ENCODE data around the gene COG7.
A peak's percentile ranks its signal among the peaks of the same experiment; 100 is the strongest.
"Not testable (repeated sequence)": the region's sequence is repeated elsewhere in the genome, so short reads cannot be mapped to it uniquely, and the experiment has no call there.

Gene COG7

DNA sequence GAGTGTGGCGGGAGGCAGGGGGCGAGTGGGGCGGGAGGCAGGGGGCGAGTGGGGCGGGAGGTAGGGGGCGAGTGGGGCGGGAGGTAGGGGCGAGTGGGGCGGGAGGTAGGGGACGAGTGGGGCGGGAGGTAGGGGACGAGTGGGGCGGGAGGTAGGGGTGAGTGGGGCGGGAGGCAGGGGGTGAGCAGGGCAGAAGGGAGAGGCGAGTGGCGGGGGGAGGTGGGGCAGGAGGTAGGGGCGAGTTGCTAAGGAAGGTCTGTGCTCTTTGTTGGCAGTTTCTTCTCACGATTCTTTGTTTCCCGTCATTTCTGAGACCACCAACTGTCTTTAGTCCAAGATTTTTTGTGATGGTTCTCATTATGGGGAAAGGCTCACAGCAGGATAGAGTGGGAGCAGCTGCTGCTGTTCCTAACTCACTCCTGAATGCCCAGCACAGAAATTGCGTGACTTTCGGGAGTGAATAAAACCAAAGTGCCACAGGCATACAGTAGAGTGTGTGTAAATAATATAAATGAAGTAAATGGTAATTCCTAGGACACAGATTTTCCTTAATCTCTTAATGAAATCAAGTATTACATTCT lies 44.7 kb downstream of the COG7 start:
- peak; percentile 74 for DNase-seq

DNA sequence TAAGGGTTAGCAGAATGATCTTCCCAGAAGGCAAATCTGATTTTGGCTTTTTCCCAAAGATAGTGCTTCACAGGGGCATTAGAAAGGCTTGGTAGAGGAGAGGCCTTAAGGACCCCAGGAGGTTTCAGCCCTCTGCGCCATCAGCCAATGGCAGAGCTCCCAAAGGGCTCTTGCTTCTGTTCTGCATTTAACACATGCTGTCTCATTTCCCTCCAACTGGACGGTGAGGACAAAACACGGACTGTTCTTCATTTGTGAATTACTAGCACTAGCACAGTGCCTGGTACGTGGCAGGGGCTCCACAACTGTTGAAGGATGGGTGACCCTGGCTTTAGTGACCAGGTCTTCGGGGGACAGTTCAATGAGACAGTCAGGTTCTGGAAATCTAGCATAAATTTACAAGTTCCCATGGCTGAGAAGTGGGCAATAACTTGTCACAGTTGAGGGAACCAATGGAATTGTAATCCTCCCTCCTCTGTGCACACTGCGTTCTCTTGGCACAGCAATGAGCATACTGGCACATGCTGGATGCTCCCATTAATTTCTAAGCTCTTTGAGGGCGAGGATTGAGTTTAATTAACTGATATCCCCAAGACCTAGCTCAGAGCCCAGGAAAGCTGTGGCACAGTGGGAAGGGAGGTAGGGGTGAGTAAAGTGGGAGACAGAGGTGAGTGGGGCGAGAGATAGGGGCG lies 45.4 kb downstream of the COG7 start:
- no peak for DNase-seq

DNA sequence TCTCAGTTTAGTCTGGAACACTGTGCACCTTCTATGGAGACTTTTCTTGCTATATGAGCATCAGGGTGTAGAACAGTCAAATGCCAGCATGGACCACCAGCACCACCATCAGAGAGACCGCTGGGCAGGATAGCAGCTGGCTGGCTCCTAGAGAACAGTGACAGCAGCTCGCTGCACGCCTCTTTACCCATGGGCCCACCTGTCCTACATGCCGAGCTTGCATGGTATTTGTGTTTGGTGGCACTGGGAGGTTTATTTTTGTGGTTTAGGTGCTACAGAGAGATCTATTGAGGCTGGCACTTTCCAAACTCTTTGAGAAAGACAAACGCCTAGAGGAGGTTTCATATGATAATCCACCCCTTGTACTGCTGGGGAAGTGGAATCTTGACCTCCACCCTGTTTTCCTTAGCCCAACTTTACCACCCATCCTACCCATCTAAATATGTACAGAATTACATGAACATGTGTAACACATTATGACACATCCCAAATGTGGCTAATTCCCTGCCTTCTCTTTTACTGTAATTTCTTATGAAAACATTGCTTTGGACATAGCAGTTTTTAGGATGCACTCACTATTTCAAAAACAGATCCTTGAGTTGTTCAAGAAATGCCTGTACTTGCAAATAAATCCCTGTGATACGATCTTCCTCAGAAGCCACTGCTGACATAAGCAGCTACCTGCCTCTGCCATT lies 46.3 kb downstream of the COG7 start:
- DNase-seq, result no peak

DNA sequence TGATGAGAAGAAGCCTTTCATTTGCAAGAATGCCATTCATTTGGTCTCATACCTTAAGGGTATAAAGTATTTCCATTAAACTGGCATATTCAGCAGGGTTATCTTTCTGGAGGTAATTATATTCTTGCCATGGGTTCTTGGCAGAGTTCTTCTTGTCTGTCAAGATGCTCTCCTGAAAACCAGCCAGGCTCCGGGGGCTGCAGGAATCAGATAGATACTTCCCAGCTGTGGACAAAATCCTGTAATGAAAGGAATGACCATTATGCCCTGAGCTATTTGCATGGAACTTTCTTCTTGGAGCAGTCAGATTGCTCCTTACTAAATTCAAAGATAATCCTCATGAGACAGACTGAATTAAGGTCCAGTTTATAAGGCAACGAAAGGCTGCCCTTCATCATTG lies 47.0 kb downstream of the COG7 start:
- DNase-seq, result no peak

DNA sequence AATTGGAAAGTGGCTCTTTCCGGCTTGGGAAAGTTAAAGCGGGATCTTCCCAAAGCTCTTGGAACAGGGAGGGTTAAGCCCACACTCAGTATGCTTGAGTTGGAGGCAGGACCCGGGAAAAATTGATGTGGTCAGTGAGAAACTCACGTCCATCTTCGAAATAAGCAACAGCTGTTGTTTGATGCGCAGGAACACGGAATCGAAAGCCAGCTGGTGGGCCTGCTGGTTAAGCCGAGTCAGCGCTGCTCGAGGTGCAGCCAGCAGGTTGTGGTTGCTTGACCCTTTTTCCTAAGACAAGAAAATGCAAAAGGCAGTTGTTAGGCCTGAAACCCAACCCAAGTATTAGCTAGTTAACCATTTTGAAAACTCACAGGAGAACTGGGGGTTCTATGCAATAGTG lies 49.4 kb downstream of the COG7 start:
- peak; percentile 59 for DNase-seq

DNA sequence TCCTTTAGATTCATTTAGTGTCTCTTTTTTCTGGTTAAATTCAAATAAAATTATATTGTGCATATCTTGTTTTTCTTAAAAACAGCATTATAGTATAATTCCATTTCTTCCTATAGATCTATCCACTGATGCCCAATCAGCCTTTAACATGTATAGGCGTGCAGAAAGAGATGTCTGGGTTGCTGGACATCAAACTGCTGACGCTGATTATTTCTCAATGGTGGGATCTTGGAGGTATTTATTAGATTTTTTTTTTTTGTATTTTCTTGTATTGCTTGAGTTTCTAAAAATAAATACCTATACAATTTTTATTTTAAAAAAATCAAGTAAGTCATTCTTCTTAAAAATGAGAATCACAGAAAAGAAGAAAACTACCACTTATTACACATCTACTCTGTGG lies 50.9 kb downstream of the COG7 start:
- no peak for DNase-seq

DNA sequence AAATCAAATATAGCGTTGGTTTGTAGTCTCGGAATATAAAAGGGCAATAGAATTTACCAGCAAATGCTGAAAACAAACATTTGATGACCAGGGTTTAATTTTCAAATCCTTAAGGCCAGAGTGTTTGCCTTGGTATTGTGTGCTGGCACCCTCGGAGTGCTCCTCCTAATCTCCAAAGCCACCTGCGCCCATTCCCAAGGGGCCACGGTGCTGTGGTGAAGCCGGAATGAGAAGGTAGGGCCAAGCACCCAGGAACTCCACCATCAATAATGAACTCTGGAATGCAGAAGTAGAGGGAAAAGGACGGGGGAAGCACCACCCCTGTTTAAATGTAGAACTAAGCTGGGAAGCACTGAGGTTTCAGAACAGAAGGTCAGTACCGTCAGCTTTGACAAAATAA lies 51.9 kb downstream of the COG7 start:
- no peak for DNase-seq

DNA sequence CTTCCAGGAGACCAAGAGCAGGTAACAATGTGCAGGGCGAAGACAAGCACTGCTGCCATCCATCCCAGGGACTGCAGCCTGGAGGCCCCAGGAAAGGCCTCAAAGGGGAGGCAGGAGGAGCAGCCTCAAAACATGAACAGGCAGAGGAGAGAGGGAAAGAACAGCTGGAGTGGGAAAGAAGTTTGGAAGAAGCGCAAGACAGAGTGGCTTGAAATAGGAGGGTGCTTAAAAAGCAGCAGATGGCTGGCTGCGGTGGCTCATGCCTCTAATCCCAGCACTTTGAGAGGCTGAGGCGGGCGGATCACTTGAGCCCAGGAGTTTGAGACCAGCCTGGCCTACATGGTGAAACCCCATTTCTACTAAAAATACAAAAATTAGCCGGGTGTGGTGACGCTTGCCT lies 52.5 kb downstream of the COG7 start:
- DNase-seq, result not testable (repeated sequence)

DNA sequence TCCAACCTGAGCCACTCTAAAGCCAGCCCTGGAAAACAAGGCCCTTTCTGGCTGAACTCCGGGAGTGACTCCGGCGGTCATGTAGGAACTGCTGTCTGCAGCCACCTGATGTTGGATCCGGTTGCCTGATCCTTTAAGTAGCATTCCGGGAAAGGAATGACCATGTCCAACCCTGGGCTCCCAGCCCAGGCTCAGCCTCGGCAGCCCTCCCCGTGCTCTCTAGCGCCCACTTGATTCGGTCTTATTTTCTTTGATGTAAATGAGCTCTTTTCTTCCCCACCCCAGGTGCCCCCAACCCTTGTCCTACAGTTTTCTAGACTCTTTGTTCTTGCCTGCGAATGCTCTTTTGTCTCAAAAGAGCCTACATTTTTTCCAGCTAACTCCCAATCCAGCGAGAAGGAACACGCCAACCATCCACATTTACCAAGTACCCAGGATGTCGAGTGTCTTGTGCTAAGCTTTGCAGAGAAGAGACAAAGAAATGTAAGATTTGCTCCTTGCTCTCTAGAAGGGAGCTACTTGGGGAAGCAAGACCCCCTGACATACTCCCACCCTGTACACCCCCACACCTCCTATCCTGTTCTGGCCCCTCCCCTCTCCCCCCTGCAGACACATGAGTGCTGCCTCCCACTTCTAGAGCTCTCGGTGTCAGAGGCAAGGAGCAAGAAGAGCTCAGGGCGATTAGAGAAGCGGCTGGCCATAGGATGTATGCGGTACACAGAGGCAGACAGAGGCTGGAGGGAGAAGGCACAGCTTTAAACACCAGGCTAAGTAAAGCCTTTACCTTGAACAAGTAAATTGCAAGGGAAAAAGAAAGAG lies 53.8 kb downstream of the COG7 start:
- peak; percentile 26 for DNase-seq

DNA sequence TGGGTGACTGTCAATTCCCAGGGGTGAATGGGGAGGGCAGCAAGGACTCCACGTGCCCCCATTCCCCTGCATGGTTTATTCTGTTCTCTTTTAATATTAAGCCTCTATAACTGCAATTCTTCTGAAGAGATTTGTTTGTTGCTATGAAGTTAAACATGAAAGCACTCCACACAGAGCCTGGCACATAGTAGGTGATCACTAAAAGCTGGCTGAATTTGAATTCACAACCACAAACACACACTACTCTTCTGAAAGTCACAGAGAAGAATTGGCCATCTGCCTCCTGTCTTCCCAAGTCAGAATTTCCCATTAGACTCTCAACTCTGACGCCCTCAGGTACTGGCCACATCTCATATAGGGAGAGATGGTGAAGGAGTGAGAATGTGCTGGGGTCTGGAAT lies 55.5 kb downstream of the COG7 start:
- no peak for DNase-seq

DNA sequence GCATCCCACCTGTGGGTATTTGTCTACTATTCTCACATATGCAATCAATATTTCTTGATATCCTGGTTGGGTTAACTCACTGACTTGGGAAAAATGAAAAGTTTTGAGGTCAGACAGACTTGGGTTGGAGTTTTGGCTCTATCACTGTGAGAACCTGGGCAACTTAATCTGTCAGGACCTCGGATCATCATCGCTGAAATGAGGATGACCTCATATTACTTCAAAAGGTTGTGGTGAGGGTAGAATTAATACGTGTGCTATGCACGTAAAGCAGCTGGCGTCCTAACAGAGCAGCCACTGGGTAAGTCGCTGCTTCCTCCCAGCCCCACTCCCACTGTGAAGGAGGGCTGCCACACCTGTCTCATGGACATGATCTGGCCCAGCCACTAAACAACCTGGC lies 57.3 kb downstream of the COG7 start:
- no peak for DNase-seq

DNA sequence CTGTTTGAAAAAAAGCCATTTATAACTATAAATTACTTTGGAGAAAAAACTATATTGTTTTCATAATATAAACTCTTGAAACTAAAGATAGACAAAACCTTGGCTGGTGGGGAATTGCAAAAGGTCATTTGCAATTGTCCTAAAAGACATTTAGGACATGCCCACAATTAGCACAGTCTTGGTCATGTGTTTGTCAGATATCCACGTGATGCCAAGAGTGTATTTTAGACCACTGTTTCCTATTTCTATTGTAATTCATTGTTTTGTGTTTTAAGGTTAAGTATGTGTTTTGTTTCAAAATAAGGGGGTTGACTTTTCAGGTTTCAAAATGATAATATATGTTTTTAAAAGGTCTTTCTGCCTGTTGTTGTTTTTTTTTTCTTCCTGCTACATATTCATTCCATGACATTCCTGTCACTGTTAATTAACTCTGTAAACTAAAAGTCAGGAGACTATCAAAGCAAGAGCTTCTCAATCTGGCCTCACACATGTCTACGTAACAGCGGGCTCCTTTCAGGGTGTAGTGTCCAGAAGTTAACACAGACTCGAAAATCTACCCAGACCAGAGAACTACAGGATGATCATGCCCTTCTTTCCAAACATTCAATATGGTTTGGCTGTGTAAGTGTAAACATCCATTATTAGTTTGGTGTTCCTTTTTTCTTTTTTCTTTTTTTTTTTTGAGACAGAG lies 58.7 kb downstream of the COG7 start:
- no peak for DNase-seq

DNA sequence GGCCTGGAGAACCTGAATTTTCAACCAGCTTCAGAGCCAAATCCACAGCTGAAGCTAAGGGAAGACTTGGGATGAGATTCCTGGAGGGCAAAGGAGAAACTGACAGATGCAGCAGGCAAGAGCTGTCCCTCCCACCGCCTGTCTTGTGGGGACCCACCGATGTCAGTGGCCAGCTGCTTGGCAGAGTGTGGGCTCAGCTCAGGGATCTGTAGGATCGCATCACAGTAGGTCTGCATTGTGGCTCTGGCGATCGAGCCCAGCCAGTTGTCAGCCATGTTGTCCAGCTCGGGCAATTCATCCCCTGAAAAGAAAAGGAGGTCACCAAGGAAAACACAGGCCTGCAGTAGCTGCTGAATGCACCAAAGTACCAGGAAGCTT lies 60.8 kb downstream of the COG7 start:
- DNase-seq, result no peak

DNA sequence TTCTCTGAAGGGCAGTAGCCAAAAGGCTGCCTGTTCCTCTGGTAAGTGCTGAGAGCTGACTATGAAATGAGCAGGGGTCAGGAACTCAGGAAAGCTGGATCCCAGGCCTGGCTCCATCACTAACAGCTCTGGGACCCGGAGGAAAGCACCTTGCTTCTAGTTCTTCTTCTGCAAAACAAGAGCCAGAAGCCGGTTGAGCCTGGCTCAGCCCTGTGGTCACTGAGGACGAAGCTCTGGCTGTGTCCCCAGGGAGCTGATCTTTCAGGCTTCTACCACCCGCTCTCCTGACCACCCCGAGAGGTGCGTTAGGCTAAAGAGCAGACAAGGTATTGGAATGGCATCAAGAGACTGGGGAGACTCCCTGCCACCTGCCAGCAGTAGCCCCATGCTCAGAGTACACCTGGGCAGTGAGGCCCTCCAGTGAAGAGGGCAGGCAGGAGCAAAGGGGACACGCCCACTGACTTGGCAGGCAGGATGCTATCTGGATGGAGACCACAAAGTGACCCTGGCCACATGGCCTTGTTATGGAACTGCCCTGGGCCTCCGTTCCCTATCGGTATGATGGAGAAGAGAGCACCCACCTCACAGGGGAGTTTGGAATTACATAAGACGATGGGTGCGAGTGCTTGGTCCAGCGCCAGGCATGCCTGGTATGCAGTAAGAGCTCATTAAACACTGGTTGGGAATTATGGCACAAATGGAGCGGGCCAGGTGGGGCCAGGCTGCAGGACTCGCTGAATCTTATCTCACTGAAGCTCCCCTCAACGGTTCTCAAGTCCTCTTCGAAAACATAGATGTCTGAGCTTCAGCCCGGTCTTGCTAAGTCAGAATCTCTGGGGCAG lies 61.4 kb downstream of the COG7 start:
- no peak for DNase-seq

DNA sequence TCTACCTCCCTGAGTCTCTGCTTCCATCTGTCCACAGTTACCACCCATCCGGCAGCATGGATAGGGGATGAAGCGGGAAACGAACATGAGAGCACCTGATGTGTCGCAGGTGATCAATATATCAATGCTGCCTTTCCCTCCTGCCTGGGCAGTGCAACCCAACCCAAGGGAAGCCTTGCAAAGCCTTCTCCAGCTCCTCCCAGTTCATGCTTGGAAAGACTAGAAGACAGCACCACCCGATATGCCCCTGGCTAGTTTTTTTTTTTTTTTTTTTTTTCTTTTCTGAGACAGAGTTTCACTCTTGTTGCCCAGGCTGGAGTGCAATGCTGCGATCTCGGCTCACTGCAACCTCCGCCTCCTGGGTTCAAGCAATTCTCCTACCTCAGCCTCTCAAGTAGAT lies 63.1 kb downstream of the COG7 start:
- not testable (repeated sequence) for DNase-seq

DNA sequence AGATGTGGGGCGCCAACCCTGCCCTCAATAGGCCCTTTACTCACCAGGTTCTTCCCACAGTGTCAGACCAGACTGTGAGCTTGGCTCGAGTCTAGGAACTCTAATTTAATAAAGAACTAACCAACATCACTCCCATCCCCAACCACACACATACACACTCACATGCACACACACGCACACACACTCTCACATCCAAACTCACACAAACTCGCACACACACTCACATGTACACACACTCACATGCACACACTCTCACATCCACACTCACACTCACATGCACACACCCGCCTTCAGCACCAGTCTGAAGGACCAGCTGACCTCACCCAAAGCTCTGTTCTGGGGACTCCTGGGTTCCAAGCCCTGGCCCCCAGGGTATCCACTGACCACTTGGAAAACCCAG lies 63.8 kb downstream of the COG7 start:
- no peak for DNase-seq

DNA sequence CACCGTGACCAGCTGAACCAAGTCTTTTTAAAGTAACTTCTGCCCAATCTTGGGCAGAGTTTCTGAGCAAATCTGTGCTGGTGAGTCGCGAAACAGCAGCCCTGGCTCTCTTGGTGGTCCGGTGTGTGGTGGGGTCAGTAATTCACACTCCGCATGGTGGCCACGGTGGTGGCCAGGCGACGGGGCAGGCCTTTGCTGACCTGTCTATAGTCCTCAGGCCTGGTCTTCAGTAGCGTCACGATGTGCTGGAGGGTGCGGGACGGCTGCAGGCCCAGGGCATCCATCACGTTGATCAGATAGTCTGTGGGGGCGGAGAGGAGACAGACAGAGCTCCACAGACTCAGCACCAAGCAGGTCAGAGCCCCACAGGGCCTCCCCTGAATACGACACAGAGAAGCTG lies 64.2 kb downstream of the COG7 start:
- no peak for DNase-seq

DNA sequence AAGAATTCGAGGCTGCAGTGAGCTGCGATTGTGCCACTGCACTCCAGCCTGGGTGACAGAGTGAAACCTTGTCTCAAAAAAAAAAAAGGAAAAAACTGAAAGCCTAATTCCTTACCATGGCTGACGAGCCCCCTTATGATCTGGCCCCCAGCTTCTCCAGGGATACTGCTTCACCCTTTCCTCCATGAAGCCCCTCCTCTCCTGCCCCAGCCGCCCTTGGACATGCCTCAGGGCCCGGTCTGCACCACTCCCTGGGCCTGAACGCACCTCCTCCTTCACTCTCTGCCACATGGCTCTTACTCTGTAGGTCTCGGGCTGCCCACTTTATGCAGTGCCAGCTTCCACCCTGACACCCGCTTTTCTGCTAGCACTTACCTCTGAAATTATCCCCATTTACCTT lies 65.3 kb downstream of the COG7 start:
- no peak for DNase-seq

DNA sequence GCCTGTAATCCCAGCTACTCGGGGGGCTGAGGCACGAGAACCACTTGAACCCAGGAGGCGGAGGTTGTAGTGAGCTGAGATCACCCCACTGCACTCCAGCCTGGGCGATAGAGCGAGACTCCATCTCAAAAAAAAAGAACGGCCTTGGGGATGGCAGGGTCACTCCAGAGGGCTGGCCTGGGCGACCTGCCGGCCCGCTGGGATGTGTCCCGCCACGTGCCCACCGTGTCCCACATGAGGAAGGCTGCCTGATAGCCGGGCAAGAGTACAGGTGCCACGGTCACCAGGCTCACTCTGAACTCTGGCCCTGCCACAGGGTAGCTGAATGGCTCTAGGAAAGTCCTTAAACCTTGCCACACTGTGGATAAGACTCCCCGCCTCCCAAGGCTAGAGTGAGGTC lies 67.5 kb downstream of the COG7 start:
- no peak for DNase-seq

DNA sequence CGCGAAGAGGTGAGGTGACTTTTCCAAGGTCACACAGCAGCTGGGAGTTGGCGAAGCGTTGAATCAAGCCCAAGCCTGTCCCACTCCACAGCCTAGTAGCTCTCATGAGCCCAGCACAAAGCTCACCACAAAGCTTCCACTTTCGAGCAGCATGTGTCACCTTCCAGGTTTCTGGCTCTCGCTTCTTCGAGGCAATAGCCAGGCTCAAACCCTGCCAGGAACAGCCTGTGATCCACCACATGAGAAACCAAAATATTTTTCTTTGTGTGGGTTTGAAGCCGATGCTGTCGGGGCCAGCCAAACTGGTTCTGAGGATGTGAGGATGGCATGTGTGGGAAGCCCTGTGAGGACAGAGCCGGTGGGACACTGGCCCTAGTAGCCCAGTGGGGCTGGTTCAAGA lies 68.1 kb downstream of the COG7 start:
- no peak for DNase-seq

DNA sequence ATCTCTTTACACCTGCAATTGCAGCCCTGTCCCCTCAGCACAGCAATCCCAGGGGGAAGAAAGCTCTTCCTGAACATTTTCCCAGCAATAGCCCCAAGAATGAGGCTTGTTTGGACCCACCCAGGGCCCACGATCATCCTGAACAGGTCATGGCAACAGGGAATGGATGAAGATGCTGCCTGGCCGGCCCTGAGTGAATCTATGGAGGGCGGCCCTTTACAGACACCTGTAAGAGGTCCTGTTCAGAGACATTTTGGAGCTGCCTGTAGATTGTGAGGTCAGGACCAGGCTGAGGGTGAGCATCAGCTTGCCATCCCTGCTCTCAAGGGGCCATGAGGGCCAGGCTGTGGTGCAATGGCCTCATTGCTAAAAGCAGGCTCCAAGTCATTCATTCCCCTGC lies 69.1 kb downstream of the COG7 start:
- no peak for DNase-seq

DNA sequence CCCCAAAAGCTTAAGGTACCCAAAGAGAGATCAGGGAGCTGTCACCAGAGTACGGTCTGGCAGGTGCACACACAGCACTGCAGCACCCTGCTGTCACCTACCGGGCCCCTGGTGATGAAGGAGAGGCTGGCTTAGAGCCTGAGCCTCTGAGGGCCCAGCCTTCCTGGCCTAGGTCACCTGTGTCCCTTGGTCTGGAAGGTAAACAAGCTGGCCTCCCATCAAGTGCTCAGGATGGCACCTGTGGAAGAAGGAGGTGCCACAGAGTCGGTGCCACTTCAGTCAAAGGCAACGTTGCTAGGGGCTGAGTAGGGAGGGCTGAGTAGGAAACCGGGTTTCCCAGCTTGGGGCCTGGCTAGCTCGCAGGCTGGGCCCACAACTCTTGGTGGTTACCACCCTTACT lies 70.7 kb downstream of the COG7 start:
- no peak for DNase-seq
